Neural progenitor cell (in vitro differentiated cells): Measurements from ENCODE around the gene GNG4.

Experiments used
- EZH2 ChIP-seq: fragments of 200-600 bp; sonication (generic); IDR thresholded peaks from 2 replicates; pipeline ENCODE4 v1.6.1; 2017; ENCODE audit warnings: antibody characterized with exemption, mild to moderate bottlenecking, moderate library complexity
- TF ChIP-seq, protein P1 (sequence below): fragments of 200-600 bp; sonication (generic); IDR thresholded peaks from 2 replicates; pipeline ENCODE4 v1.5.1; 2017; ENCODE audit warnings: antibody characterized with exemption, mild to moderate bottlenecking

DNA sequence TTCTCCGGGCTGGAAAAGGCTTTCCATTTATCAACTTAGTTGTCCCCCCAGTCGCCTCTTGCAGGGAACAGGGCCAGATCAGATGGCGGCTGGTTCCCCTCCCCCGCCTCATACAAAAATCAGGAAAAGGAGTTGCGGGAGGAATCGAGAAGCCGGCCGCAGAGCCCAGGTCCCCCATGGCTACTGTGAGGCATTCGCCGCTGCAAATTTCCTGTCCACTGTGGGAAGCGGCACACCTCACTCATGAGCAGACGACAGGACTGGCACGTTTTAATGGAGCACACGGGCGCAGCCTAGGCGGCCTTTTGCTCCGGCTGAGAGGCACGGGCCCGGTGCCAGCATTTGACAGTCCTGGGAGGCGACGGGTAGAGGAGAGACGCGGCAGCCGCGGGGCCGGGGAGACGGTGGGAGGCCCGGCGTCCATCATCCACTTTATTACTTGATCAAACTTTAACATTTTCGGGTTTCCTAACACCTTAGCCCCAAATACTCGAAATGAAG, 1.1 kb downstream of the GNG4 start:
- TF ChIP-seq, protein P1, sequence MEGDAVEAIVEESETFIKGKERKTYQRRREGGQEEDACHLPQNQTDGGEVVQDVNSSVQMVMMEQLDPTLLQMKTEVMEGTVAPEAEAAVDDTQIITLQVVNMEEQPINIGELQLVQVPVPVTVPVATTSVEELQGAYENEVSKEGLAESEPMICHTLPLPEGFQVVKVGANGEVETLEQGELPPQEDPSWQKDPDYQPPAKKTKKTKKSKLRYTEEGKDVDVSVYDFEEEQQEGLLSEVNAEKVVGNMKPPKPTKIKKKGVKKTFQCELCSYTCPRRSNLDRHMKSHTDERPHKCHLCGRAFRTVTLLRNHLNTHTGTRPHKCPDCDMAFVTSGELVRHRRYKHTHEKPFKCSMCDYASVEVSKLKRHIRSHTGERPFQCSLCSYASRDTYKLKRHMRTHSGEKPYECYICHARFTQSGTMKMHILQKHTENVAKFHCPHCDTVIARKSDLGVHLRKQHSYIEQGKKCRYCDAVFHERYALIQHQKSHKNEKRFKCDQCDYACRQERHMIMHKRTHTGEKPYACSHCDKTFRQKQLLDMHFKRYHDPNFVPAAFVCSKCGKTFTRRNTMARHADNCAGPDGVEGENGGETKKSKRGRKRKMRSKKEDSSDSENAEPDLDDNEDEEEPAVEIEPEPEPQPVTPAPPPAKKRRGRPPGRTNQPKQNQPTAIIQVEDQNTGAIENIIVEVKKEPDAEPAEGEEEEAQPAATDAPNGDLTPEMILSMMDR = no peak
- TF ChIP-seq EZH2 = no peak
